SHP77 (cell line): ENCODE measurements around the gene CRYGB.
"Not testable (repeated sequence)": the region's sequence is repeated elsewhere in the genome, so short reads cannot be mapped to it uniquely, and the experiment has no call there.

Experiments used
- DNase-seq, 2 experiments: peaks; one replicate each; lab custom pipeline; 2025; lab: John Stamatoyannopoulos, UW

Gene CRYGB

DNA sequence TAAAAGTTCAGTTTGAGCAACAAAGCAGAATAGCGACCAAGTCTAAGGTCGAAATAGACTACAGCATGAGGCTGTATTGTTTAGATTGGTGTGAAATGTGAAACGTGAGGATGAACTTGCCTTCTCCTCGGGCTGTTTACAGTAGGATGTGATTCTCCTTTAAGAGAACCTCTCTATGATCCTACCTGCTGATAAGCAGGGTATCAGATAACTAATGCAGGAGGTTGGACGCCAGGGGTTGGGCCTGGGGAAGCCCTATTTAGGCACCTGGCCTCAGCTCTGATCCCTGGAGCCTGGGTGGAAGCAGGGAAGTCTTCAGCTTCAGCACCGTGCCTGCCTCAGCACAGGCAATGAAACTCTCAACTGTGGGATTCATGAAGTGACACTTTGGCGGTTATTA is 33.0 kb downstream of the CRYGB start:
- no peak for DNase-seq

DNA sequence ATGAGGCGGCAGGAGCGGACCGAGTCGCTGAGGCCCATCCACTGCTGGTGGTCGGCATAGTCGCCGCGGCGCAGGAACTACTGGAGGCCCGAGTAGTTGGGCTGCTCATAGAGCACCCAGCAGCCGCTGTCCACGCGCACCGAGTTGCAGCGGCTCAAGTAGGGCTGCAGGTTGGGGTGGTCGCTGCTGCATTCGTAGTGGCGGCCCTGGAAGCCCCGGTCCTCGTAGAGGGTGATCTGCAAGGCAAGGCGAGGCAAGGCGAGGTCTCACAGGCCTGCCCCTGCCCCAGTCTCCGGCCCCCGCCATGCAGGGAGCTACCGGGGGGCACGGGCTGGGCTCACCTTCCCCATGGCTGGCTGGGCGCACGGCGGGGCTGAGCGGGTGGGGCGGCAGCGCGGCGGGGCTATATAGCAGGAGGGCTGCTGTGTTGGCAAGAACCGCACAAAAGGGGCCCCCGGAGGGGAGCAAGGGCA is 33.6 kb downstream of the CRYGB start:
- not testable (repeated sequence) for DNase-seq

DNA sequence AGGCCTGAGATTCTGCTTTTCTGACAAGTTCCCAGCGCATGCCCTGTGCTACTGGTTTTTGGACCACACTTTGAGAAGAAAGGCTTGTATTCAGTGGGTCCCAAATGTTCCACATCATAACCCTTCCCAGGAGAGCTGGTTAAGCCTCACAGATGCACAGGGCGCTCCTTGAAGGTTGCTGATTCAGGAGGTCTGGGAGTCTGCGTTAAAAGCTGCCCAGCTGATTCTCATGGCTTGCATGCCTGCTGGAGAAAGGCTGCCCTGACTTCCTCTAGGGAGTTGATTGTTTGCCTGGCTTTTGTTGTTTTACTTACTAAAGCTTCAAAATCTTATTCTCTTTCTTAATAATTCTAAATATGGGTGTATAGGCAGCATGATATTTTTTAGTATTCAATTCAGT is 42.3 kb downstream of the CRYGB start:
- no peak for DNase-seq

- peak in 1 of 2 experiments; percentile 5 for DNase-seq
Observed at GRCh38 chr2:208101716-208102631, 44.0 kb downstream of the CRYGB start.

DNA sequence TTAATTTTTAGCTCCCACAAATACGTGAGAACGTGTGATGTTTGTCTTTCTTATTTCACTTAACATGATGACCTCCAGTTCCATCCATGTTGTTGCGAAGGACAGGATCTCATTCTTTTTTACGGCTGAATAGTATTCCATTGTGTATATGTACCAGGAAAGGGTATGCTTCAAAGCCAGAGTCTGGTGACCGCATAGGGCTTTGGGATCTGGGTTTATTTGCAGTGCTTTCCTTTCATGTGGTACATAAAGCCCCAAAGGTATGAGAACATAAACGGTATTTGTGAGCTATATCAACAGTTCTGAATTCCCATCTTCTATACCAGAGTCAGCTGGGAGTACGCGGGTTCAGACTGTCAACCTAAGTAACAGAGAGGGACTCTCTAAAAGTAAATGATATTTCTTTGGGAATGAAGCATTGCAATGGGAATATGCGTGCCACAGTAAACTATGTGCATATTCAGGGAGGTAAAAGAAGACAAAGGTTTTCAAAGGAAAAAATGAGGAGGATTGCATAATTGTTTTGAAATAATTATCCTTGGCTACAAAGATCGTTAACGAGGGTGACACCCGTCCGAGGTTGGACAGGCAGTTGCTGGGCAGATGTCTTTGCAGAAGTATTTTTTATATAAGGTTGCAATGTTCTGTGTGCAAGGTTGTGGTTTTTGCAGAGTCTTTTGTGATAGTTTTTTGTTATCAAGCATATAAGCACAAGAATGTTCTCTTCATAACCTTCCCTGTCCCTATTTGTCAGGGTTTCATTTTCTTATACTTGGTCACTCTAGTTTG is 46.1 kb downstream of the CRYGB start:
- DNase-seq = no peak

DNA sequence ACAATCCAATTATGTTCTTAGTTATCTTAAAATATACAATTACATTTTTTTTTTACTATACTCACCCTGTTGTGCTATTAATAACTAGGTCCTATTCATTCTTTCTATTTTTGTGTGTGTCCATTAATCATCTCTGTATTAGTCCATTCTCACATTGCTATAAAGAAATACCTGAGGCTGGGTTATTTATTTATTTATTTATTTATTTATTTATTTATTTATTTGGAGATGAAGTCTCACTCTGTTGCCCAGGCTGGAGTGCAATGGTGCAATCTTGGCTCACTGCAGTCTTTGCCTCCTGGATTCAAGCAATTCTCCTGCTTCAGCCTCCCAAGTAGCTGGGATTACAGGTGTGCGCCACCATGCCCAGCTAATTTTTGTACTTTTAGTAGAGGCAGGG is 47.3 kb downstream of the CRYGB start:
- DNase-seq = not testable (repeated sequence)

GRCh38 chr2:208098267-208098666 is 47.7 kb downstream of the CRYGB start:
- DNase-seq = no peak

GRCh38 chr2:208097801-208098200 is 48.2 kb downstream of the CRYGB start:
- DNase-seq = no peak

DNA sequence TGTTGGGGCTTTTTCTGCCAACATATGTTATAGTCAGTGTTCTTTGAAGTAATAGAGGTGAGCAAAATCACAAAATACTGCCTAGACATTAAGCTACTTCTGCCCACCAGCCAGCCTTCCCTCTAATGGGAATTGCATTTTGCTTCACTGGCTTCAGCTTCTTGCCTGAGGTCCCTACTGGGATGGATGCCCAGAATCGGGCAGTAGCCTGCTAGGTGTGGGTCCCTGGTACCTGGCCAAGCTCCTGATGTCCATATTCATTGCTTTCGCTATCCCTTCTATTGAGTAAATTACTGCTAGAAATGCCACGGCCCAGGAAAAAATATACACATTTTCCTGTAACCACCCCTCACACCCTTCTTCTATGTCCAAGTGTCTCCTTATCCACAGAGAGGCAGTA is 48.6 kb downstream of the CRYGB start:
- no peak for DNase-seq

DNA sequence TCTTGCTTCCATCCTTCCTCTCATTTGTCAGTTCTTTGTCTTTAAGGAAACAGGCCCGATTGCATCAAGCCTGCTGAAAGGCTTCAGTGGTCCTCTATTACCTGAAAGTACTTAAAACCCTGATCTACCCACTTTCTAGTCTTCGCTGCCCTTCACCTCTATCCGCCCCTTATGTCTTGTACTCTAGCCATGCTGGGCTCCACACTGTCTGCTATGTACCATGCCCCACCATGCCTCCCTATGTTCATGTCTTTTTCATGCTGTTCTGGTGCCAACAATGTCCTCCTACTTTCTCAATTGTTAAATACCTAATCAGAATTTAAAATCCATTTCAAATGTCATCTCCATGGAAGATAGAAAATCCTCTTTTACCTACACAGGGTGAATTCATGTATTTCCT is 49.9 kb downstream of the CRYGB start:
- no peak for DNase-seq

DNA sequence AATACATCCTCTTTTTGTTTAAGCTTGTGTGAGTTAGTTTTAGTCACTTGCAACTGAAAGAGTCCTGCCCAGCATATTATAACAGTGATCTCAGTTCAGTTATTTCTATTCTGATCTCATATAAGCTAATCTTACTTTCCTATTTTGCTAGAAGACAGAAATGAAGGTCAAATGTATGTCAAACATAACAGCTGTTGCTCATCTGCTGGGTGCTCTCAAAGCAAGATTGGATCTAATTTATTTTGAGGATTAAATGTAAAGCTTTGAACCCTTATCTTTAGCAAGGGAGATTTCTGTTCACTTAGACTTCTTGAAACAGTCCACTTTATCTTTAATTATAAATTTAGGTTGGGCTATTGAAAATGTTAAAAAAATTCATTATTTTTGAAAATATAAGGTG is 52.8 kb downstream of the CRYGB start:
- no peak for DNase-seq
